HG03442 (cell line): ENCODE measurements around the gene NHLRC2.
"Not testable (repeated sequence)": the region's sequence is repeated elsewhere in the genome, so short reads cannot be mapped to it uniquely, and the experiment has no call there.

ENCODE experiments used
- ATAC-seq: cut with Tn5 transposase; IDR thresholded peaks from one replicate; pipeline ENCODE4 v1.9.1; 2021; ENCODE audit warnings: mild to moderate bottlenecking, moderate library complexity; ENCODE audit not compliant: unreplicated experiment

NHLRC2 gene

DNA sequence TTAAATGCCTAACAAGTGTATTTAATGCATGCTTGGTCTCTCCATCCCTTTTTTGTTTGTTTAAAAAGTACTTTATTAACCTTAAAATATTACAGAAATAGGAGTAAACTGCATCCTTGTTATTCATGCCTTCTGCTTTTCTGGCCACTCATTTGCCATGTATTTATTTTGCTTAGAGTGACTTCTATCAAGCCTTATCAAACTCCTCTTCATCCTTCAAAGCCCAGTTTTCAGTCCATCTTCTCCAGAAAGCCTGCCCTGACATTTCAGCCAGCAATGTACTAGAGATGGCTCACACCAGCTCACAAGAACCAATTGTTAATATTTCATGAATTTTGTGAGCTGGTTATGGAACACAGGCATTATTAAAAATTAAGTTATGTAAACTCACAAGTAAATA lies 82.8 kb downstream of the NHLRC2 start:
- no peak for ATAC-seq

DNA sequence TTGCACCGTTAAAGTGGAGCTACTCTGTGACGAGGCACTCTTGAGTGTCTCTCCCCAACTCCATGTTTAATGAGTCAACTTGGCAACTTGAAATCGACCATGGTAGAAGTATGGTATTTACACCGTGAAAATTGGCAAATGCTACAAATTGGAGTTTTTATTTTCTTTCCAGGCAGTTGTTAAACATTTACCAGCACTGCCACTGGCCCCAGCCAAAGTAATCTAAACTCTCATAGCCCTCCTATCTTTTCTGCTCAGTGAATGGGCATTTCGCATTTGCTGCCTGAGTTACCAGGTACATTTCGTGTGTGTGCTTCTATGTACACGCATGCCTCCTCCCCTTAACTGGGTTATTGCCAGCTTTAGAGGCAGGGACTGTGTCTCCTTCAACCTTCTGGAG lies 83.3 kb downstream of the NHLRC2 start:
- no peak for ATAC-seq

- no peak for ATAC-seq
Observed at GRCh38 chr10:113939212-113939860, 84.9 kb downstream of the NHLRC2 start.

- no peak for ATAC-seq
Observed at GRCh38 chr10:113941140-113941539, 86.7 kb downstream of the NHLRC2 start.

GRCh38 chr10:113943196-113943595 lies 88.7 kb downstream of the NHLRC2 start:
- ATAC-seq = not testable (repeated sequence)

- ATAC-seq = no peak
Observed at GRCh38 chr10:113945075-113945686, 90.7 kb downstream of the NHLRC2 start.

- no peak for ATAC-seq
Observed at GRCh38 chr10:113945687-113946085, 91.2 kb downstream of the NHLRC2 start.

DNA sequence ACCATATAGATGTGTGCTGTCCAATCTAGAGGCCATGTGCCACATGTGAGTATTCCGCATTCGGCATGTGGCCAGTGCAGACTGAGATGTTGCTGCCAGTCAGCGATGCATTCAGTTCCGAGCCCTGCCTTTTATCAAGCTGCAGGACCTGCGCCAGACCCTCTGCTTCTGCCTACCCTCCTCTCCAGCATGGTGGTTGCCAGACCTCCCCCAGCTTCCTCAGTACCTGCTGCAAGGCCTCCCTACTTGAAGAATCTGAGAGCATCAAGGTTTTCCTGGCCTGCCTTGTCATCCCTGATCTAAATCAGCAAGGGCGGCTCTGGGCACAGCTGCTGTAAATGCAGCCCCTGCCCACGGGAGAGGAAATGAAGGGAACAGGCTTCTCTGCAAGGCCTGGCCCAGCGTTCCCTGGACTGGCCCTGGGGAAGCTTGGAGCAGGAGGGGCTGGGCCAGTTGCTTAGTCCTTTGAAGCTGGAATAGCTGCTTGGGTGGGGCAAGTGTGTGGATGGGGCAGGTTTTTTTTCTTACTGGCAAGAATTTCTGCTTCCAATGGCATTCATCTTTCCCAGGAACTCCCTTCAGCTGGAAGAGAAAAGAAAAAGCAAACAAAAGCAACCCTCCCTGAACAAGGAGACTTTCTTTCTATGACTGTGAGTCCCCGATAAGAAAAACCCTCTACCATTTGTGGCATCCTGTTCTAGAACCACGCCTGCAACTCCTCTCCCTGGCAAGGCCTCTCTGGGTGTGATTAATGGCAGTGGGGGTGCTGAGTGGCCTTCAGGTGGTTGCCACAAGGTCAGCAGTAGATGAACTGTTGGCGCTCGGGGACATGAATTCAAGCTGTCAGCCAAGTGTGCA lies 93.0 kb downstream of the NHLRC2 start:
- ATAC-seq = peak; percentile 50

- no peak for ATAC-seq
Observed at GRCh38 chr10:113948048-113948447, 93.6 kb downstream of the NHLRC2 start.

GRCh38 chr10:113950268-113950667 lies 95.8 kb downstream of the NHLRC2 start:
- no peak for ATAC-seq

DNA sequence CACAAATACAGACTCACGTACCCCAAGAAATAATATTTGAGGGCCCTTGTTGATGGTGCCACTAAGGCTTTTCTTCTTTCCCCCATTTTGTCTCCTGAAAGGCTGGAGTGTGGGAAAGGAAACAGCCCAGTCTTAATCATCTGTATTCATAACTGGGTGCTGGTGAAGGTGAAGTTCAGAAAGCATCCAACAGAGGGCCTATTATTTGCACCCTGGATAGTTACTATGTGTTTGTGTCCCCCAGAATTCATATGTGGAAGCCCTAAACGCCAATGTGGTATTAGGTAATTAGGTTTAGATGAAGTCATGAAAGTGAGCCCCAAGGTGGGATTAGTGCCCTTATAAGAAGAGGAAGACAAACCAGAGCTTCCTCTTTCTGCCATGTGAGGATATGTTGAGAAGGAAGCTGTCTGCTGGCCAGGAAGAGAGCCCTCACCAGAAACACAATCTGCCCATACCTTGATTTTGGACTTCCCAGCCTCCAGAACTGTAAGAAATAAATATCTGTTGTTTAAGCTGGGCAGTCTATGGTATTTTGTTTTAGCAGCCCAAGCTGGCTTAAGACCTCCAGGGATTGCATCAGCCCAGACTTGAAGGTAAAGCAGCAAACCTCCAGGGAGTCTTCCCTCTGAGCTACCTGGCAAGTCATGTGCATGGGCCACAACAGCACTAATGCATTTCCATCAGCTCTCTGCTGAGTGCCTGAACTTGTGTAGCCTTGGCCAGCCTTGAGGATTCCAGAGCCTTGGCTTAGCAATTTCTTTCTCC lies 99.2 kb downstream of the NHLRC2 start:
- no peak for ATAC-seq

GRCh38 chr10:113954409-113954808 lies 99.9 kb downstream of the NHLRC2 start:
- ATAC-seq = no peak

- ATAC-seq = no peak
Observed at GRCh38 chr10:113957013-113957412, 102.6 kb downstream of the NHLRC2 start.

DNA sequence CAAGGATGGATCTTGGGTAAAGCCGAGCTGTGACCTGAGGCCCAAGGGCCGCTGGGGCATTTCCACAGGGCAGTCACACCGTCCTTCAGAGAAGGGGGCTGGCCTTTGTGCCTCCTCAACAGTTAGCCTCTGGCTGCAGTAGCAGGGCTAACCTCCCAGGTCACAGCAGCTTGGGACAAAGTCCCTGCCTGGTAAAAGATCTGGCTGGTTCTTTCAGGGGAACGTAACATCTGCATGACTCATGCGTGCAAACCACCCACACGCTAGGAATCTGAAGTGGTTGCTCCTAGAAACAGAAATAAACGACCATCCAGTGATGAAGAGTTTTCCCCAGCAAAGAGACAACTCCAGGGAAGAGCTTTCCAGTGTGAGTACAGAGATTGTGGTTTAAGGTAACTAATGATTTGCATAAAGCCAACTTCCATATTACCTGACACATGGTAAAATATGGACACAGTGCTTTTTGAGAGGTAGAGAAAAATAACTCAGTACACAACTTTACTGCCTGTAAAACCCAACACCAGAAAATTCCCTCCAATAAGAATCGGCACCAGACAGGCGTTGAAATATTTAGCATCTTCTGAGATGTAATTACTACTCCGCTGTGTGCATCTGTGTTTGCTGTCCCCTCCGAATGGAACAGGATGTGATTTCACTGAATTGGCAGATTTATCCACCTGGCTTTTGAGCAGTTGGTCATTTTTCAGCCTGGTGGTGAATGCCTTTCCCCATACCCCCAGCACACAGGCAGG lies 104.3 kb downstream of the NHLRC2 start:
- no peak for ATAC-seq

GRCh38 chr10:113959383-113959760 lies 104.9 kb downstream of the NHLRC2 start:
- peak; percentile 48 for ATAC-seq

GRCh38 chr10:113960617-113961181 lies 106.2 kb downstream of the NHLRC2 start:
- ATAC-seq = peak; percentile 35

DNA sequence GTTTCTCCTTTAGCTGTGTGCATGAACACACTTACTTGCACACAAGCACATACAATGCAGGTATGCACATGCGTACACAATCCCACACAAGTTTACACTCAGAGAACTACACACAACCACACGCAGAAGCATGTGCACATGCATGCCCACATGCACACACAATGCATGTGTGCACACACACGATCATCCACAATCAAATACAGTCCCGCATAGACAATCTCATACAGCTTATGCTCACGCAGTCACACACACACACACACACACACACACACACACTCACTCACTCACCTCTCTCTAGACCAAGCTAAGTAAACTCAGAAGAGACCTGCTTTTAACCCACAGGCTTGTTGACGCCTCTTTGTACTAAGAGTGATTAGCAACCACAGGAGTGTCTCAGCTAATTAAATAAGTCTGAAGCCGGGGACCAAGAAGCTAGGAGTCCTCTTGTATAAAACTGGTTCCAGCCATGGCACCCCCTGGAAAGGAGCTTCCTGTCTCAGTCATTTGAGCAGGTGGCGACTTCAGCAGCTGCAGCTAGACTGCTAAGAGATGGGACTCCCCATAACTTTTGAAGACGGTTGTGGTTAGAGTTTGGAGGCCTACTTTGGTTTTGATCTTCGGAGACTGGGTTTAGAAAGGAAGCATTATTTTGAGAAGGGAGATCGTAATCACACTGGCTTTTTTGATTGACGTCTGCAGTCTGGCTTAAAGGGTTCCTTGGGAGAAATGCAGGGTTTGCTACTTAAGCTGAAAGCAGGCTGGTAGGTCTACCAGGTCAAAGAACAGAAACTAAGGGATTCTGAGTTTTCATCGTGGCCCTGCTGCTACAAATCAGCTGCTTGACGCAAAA lies 106.9 kb downstream of the NHLRC2 start:
- peak; percentile 59 for ATAC-seq

- no peak for ATAC-seq
Observed at GRCh38 chr10:113965077-113965476, 110.6 kb downstream of the NHLRC2 start.

DNA sequence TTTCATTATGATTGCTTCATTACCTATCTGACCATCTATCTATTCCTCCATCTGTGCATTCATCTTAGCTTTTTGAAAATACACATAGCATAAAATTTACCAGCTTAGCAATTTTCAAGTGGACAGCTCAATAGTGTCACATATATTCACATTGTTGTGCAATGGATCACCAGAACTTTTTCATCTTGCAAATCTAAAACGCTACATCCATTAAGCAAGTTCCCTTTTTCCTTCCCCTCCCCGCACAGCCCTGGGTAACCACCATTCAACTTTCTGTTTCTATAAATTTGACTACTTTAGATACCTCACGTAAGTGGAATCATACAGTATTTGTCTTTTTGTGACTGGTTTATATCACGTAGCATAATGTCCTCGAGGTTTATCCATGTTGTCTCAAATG lies 111.2 kb downstream of the NHLRC2 start:
- no peak for ATAC-seq
